ENCODE measurements around the gene ATP10B. TPM values are rescaled to one million over a fixed set of nuclear protein-coding genes. Genes with fewer than 3 reads are reported as not detected.
A peak's percentile ranks its signal among the peaks of the same experiment; 100 is the strongest.

Gene ATP10B
- polyA plus RNA-seq, 1 donor from 2014 or later = 1.9 TPM

DNA sequence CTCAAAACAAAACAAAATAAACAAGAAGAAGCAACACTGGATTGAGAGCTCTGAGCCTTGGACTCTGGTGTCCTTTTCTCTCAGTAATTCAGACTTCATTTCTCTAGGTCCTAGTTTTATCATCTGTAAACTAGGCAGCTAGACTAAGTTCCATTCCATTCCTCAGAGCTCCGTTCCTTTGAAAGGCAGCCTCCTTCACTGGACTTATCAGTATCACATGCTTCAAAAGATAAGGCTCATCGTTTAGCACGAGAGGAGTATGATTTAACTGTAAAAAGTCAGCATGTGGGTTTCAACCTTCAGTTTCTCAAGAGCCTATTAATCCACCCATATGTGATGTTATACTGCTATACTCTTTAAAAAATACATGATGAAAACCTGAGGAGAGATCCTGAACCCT, 1.6 kb downstream of the ATP10B start:
- H3F3A ChIP-seq (ENCODE audit: insufficient read depth, low read length, poor library complexity, severe bottlenecking) = peaks cover 5% of the 10 kb centered on the region

DNA sequence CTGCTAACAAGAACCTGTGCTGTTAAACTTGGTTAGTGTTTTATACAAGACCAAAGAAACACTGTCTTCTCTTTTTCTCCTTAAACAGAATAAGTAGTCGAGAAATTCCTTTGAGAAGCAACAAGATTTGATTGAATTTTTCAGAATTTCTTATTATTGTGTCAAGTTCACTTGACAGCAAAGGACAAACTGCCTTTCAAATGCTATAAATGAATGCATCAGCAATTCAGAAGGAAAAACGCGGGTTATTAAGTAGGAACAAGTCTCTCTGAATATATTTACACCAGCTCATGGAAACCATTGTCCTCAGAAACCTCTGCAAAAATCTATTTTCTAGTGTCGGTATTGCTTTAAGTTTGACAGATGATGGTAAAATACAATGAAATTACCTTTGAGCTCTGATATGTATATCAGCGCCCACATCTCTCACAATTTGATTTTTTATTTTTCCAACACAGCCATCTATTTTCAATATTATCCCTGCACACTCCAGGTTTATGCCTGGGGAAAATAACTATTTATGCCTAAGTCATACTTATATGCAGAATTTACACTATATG, 4.4 kb downstream of the ATP10B start:
- H3K9ac ChIP-seq (ENCODE audit: low read length) = peak overlapping the region; percentile 42
- peak overlapping the region; percentile 79 for H3K27ac ChIP-seq (ENCODE audit: low read length)
- TF ChIP-seq SMC3 (conservative IDR thresholded peaks at IDR 0.05; ENCODE audit: poor library complexity) = peak; percentile 28
- no peak for TF ChIP-seq TAF1 (IDR thresholded peaks at IDR 0.05; ENCODE audit: low read depth)
- TF ChIP-seq, protein P1, sequence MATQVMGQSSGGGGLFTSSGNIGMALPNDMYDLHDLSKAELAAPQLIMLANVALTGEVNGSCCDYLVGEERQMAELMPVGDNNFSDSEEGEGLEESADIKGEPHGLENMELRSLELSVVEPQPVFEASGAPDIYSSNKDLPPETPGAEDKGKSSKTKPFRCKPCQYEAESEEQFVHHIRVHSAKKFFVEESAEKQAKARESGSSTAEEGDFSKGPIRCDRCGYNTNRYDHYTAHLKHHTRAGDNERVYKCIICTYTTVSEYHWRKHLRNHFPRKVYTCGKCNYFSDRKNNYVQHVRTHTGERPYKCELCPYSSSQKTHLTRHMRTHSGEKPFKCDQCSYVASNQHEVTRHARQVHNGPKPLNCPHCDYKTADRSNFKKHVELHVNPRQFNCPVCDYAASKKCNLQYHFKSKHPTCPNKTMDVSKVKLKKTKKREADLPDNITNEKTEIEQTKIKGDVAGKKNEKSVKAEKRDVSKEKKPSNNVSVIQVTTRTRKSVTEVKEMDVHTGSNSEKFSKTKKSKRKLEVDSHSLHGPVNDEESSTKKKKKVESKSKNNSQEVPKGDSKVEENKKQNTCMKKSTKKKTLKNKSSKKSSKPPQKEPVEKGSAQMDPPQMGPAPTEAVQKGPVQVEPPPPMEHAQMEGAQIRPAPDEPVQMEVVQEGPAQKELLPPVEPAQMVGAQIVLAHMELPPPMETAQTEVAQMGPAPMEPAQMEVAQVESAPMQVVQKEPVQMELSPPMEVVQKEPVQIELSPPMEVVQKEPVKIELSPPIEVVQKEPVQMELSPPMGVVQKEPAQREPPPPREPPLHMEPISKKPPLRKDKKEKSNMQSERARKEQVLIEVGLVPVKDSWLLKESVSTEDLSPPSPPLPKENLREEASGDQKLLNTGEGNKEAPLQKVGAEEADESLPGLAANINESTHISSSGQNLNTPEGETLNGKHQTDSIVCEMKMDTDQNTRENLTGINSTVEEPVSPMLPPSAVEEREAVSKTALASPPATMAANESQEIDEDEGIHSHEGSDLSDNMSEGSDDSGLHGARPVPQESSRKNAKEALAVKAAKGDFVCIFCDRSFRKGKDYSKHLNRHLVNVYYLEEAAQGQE (IDR thresholded peaks at IDR 0.05; ENCODE audit: borderline replicate concordance) = peak; percentile 87
- TF ChIP-seq RAD21 (conservative IDR thresholded peaks at IDR 0.05) = peak; percentile 57
- peak; percentile 74 for TF ChIP-seq POLR2AphosphoS5 (IDR thresholded peaks at IDR 0.05)
- TF ChIP-seq EP300 (conservative IDR thresholded peaks at IDR 0.05; ENCODE audit: poor library complexity, severe bottlenecking) = peak; percentile 98
- TF ChIP-seq MXI1 (conservative IDR thresholded peaks at IDR 0.05; ENCODE audit: poor library complexity, severe bottlenecking) = no peak

More for the DNA sequence above, 1.6 kb downstream of the ATP10B start:
- Histone ChIP-seq H3K9me2 (ENCODE audit: insufficient read depth, low read length) (no peaks in the 10 kb centered on the region), H3K27me3 (ENCODE audit: insufficient read depth, low read depth, low read length) (no peaks in the 10 kb centered on the region), H2AFZ (ENCODE audit: low read depth, low read length) (no peak overlapping the region), H3K9me3 (ENCODE audit: low read length) (no peaks in the 10 kb centered on the region), H3K79me2 (replicated peaks; ENCODE audit: insufficient read depth, low read length) (no peaks in the 10 kb centered on the region), H3K27ac (ENCODE audit: low read length) (no peak overlapping the region), H3K4me3 (ENCODE audit: low read length) (no peak overlapping the region), H4K20me1 (ENCODE audit: insufficient read depth) (no peaks in the 10 kb centered on the region), H3K9ac (ENCODE audit: low read length) (no peak overlapping the region), H3K36me3 (ENCODE audit: insufficient read depth, low read length) (no peaks in the 10 kb centered on the region), H3K4me2 (ENCODE audit: low read length) (no peak overlapping the region)
- no peak for TF ChIP-seq MXI1 (conservative IDR thresholded peaks at IDR 0.05; ENCODE audit: poor library complexity, severe bottlenecking)
- TF ChIP-seq TAF1 (IDR thresholded peaks at IDR 0.05; ENCODE audit: low read depth) = no peak
- no peak for TF ChIP-seq EZH2 (IDR thresholded peaks at IDR 0.05; ENCODE audit: borderline replicate concordance, insufficient read depth, low read length, poor library complexity, severe bottlenecking)
- TF ChIP-seq, protein P1 (IDR thresholded peaks at IDR 0.05; ENCODE audit: borderline replicate concordance) = no peak
- no peak for TF ChIP-seq SMC3 (conservative IDR thresholded peaks at IDR 0.05; ENCODE audit: poor library complexity)
- TF ChIP-seq, protein P2, sequence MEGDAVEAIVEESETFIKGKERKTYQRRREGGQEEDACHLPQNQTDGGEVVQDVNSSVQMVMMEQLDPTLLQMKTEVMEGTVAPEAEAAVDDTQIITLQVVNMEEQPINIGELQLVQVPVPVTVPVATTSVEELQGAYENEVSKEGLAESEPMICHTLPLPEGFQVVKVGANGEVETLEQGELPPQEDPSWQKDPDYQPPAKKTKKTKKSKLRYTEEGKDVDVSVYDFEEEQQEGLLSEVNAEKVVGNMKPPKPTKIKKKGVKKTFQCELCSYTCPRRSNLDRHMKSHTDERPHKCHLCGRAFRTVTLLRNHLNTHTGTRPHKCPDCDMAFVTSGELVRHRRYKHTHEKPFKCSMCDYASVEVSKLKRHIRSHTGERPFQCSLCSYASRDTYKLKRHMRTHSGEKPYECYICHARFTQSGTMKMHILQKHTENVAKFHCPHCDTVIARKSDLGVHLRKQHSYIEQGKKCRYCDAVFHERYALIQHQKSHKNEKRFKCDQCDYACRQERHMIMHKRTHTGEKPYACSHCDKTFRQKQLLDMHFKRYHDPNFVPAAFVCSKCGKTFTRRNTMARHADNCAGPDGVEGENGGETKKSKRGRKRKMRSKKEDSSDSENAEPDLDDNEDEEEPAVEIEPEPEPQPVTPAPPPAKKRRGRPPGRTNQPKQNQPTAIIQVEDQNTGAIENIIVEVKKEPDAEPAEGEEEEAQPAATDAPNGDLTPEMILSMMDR (IDR thresholded peaks at IDR 0.05; ENCODE audit: poor library complexity, severe bottlenecking) = no peak
- TF ChIP-seq POLR2AphosphoS5 (IDR thresholded peaks at IDR 0.05) = no peak
- TF ChIP-seq EP300 (conservative IDR thresholded peaks at IDR 0.05; ENCODE audit: poor library complexity, severe bottlenecking) = no peak
- TF ChIP-seq RAD21 (conservative IDR thresholded peaks at IDR 0.05) = no peak

More for the DNA sequence above, 4.4 kb downstream of the ATP10B start:
- no peaks in the 10 kb centered on the region for H3K9me3 ChIP-seq (ENCODE audit: low read length)
- peaks cover 5% of the 10 kb centered on the region for H3F3A ChIP-seq (ENCODE audit: insufficient read depth, low read length, poor library complexity, severe bottlenecking)
- no peaks in the 10 kb centered on the region for H3K36me3 ChIP-seq (ENCODE audit: insufficient read depth, low read length)
- H3K79me2 ChIP-seq (replicated peaks; ENCODE audit: insufficient read depth, low read length) = no peaks in the 10 kb centered on the region
- H3K27me3 ChIP-seq (ENCODE audit: insufficient read depth, low read depth, low read length) = no peaks in the 10 kb centered on the region
- peak overlapping the region; percentile 10 for H3K4me2 ChIP-seq (ENCODE audit: low read length)
- no peaks in the 10 kb centered on the region for H3K9me2 ChIP-seq (ENCODE audit: insufficient read depth, low read length)
- peak overlapping the region; percentile 12 for H3K4me3 ChIP-seq (ENCODE audit: low read length)
- no peak overlapping the region for H2AFZ ChIP-seq (ENCODE audit: low read depth, low read length)
- H4K20me1 ChIP-seq (ENCODE audit: insufficient read depth) = no peaks in the 10 kb centered on the region

All from neural cell (in vitro differentiated cells).